ENCODE data around the gene ZNF837.

DNA sequence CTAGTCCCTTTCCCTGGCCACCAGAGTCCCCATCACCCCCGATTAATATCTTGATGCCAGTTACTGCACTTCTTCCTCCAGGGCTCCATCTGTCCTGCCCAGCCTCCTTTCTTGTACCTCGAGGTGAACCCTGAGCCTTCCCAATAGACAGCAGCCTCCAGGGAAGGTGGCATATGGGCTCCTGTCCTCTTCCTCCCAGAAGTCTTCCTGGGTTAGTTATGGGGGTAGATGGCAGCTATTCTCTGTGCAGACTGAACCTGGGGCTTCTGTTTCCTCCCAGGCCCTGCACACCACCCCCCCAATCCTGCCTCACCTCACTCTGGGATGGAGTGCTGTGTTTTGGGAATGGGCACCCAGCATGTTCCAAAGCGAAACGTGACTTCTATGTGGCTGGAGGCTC lies 17.3 kb upstream of the ZNF837 start:
- TF ChIP-seq, protein P1, sequence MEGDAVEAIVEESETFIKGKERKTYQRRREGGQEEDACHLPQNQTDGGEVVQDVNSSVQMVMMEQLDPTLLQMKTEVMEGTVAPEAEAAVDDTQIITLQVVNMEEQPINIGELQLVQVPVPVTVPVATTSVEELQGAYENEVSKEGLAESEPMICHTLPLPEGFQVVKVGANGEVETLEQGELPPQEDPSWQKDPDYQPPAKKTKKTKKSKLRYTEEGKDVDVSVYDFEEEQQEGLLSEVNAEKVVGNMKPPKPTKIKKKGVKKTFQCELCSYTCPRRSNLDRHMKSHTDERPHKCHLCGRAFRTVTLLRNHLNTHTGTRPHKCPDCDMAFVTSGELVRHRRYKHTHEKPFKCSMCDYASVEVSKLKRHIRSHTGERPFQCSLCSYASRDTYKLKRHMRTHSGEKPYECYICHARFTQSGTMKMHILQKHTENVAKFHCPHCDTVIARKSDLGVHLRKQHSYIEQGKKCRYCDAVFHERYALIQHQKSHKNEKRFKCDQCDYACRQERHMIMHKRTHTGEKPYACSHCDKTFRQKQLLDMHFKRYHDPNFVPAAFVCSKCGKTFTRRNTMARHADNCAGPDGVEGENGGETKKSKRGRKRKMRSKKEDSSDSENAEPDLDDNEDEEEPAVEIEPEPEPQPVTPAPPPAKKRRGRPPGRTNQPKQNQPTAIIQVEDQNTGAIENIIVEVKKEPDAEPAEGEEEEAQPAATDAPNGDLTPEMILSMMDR (IDR thresholded peaks at IDR 0.05; ENCODE audit: borderline replicate concordance, extremely low read depth, low read length, poor library complexity, severe bottlenecking): no peak
- no peak for TF ChIP-seq EZH2 (IDR thresholded peaks at IDR 0.05; ENCODE audit: borderline replicate concordance, low read depth, low read length, severe bottlenecking)

Measured in DND-41 (cell line).